Hepatocyte (in vitro differentiated cells): ENCODE measurements around the gene COX15. TPM values are rescaled to one million over a fixed set of nuclear protein-coding genes. Genes with fewer than 3 reads are reported as not detected.
A peak's percentile ranks its signal among the peaks of the same experiment; 100 is the strongest.

Experiments
- DNase-seq: peaks from one replicate; pipeline ENCODE4 v3.0.0-alpha.2; 2016; ENCODE audit warnings: low spot score
- H2AFZ ChIP-seq: fragments of 200-600 bp; sonication (generic); 2 replicates; pipeline ENCODE4 v1.6.0; 2016; ENCODE audit warnings: antibody characterized with exemption, mild to moderate bottlenecking
- H3K27ac ChIP-seq: fragments of 200-600 bp; sonication (generic); 2 replicates; pipeline ENCODE4 v1.5.1; 2016; ENCODE audit warnings: mild to moderate bottlenecking
- H3K27me3 ChIP-seq: fragments of 200-600 bp; sonication (generic); 2 replicates; pipeline ENCODE4 v1.6.1; 2016
- H3K36me3 ChIP-seq: fragments of 200-600 bp; sonication (generic); replicated peaks from 2 replicates; pipeline ENCODE4 v1.5.1; 2016; ENCODE audit warnings: low read depth; ENCODE audit not compliant: insufficient read depth
- H3K4me1 ChIP-seq: fragments of 200-600 bp; sonication (generic); 2 replicates; pipeline ENCODE4 v1.5.1; 2016; ENCODE audit warnings: mild to moderate bottlenecking, moderate library complexity; ENCODE audit not compliant: insufficient read depth
- H3K4me2 ChIP-seq: fragments of 200-600 bp; sonication (generic); 2 replicates; pipeline ENCODE4 v1.6.0; 2016
- H3K4me3 ChIP-seq: fragments of 200-600 bp; sonication (generic); 2 replicates; pipeline ENCODE4 v1.5.1; 2016; ENCODE audit warnings: mild to moderate bottlenecking
- H3K79me2 ChIP-seq: fragments of 200-600 bp; sonication (generic); 2 replicates; pipeline ENCODE4 v1.6.0; 2017; ENCODE audit warnings: mild to moderate bottlenecking
- H3K9me2 ChIP-seq: fragments of 200-600 bp; sonication (generic); replicated peaks from 2 replicates; pipeline ENCODE4 v1.6.0; 2017; ENCODE audit warnings: mild to moderate bottlenecking; ENCODE audit not compliant: insufficient read depth
- H3K9me3 ChIP-seq: fragments of 200-600 bp; sonication (generic); 2 replicates; pipeline ENCODE4 v1.5.1; 2016; ENCODE audit warnings: low read depth, mild to moderate bottlenecking
- H4K20me1 ChIP-seq: fragments of 200-600 bp; sonication (generic); 2 replicates; pipeline ENCODE4 v1.6.0; 2016; ENCODE audit warnings: mild to moderate bottlenecking; ENCODE audit not compliant: insufficient read depth, poor library complexity, severe bottlenecking
- CTCF ChIP-seq: fragments of 200-600 bp; sonication (generic); IDR thresholded peaks from 2 replicates; pipeline ENCODE4 v1.5.1; 2016; ENCODE audit warnings: antibody characterized with exemption, mild to moderate bottlenecking; ENCODE audit not compliant: poor library complexity
- EZH2 ChIP-seq: fragments of 200-600 bp; sonication (generic); IDR thresholded peaks from 2 replicates; pipeline ENCODE4 v1.6.1; 2016; ENCODE audit warnings: antibody characterized with exemption, mild to moderate bottlenecking, borderline replicate concordance
- EZH2phosphoT487 ChIP-seq: fragments of 200-600 bp; sonication (generic); IDR thresholded peaks from one replicate; pipeline ENCODE4 v1.6.1; 2018; ENCODE audit warnings: antibody characterized with exemption, mild to moderate bottlenecking, low read depth, moderate library complexity; ENCODE audit not compliant: unreplicated experiment, severe bottlenecking
- WGBS: methylation state at CpG from one replicate; pipeline ENCODE4 v1.1.6; 2016; ENCODE audit warnings: low lambda C conversion rate; ENCODE audit errors: missing lambda C conversion rate; 5-methylcytosine and 5-hydroxymethylcytosine counted together
- polyA plus RNA-seq: library from polyadenylated mRNA; unstranded; fragments of >200 nt; fragmentation: Nextera tagmentation; extraction: Ambion mirVana; gene quantifications from 2 replicates; pipeline ENCODE4 v1.2.1, GENCODE V29; 2016
- total RNA-seq: library from RNA; depleted of rRNA; stranded (reverse); fragments of >200 nt; gene quantifications from 2 replicates; pipeline ENCODE4 v1.2.3, GENCODE V29; 2014

COX15 gene
- total RNA-seq (30.5 and 42.0 TPM in 2 replicates), polyA plus RNA-seq (26.8 and 28.5 TPM in 2 replicates)

GRCh38 chr10:99732033-99732842 is at the start of gene COX15, which contains the start of gene CUTC:
Gene COX15, minus strand, starts transcription at chr10:99732127. Its CDS starts 78 bp downstream, at chr10:99732049.
Gene CUTC, plus strand, starts transcription at chr10:99732234. Its CDS starts 115 bp downstream, at chr10:99732349.
- Histone ChIP-seq H3K9me3 (no peaks in the 10 kb centered on the region), H3K9me2 (no peaks in the 10 kb centered on the region), H3K36me3 (no peaks in the 10 kb centered on the region), H3K4me1 (peaks cover 9% of the 10 kb centered on the region), H3K27ac (peak within 1 kb of the TSS; percentile 95), H2AFZ (peak within 1 kb of the TSS; percentile 84), H4K20me1 (no peaks in the 10 kb centered on the region), H3K27me3 (no peaks in the 10 kb centered on the region), H3K4me3 (peak within 1 kb of the TSS; percentile 86), H3K79me2 (peaks cover 26% of the 10 kb centered on the region), H3K4me2 (peak within 1 kb of the TSS; percentile 82)
- peak; percentile 99 for DNase-seq
- WGBS: under 1% methylated on average over 60 of the region's 73 CpGs
- TF ChIP-seq EZH2phosphoT487 (no peak), CTCF (peak; percentile 35)

- Histone ChIP-seq H3K79me2 (peaks cover 11% of the 10 kb centered on the region), H3K36me3 (no peaks in the 10 kb centered on the region), H3K9me3 (no peaks in the 10 kb centered on the region), H2AFZ (peak overlapping the region; percentile 31), H3K9me2 (no peaks in the 10 kb centered on the region), H3K27me3 (no peaks in the 10 kb centered on the region), H3K4me2 (peak overlapping the region; percentile 70), H4K20me1 (no peaks in the 10 kb centered on the region), H3K4me3 (no peak overlapping the region), H3K27ac (peak overlapping the region; percentile 98), H3K4me1 (peaks cover 57% of the 10 kb centered on the region)
- peak; percentile 69 for DNase-seq
- 16% methylated on average over 4 of the region's 4 CpGs for WGBS
- TF ChIP-seq EZH2phosphoT487 (no peak), CTCF (no peak), EZH2 (no peak)
Measured at GRCh38 chr10:99779335-99779734, 47.4 kb upstream of the COX15 start.

DNA sequence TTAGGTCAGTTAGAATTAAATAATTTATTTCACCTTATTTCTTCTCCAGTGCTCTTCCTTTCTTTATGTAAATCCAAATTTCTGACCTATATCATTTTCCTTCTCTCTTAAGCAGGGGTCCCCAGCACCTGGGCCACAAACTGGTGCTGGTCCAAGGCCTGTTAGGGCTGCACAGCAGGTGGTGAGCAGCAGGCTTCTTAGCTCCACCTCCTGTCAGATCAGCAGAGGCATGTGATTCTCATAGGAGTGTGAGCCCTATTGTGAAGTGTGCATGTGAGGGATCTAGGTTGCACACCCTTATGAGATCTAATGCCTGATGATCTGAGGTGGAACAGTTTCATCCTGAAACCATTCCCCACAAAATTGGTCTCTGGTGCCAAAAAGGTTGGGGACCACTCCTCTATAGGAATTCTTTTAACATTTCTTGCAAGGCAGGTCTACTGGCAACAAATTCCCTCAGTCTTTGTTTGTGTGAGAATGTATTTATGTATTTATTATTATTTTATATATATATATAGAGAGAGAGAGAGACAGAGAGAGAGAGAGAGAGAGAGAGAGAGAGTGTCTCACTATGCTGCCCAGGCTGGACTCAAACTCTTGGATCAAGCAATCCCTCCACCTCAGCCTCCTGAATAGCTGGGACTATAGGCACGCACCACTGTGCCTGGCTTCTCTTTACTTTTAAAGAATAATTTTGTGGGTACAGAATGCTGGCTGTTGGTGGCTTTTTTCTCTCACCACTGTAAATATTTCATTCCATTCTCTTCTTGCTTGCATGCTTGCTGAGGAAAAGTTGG is 46.2 kb upstream of the COX15 start:
- peak; percentile 19 for DNase-seq
- H3K4me3 ChIP-seq: no peak overlapping the region
- H3K27ac ChIP-seq: peak overlapping the region; percentile 98
- no peaks in the 10 kb centered on the region for H3K9me3 ChIP-seq
- H3K27me3 ChIP-seq: no peaks in the 10 kb centered on the region
- H3K79me2 ChIP-seq: no peaks in the 10 kb centered on the region
- 85% methylated on average over 1 of the region's 1 CpG for WGBS
- H3K4me2 ChIP-seq: no peak overlapping the region
- no peak overlapping the region for H2AFZ ChIP-seq
- no peaks in the 10 kb centered on the region for H4K20me1 ChIP-seq
- no peaks in the 10 kb centered on the region for H3K36me3 ChIP-seq
- no peak for TF ChIP-seq EZH2
- H3K4me1 ChIP-seq: peaks cover 54% of the 10 kb centered on the region
- H3K9me2 ChIP-seq: no peaks in the 10 kb centered on the region

- Histone ChIP-seq H3K36me3 (no peaks in the 10 kb centered on the region), H3K4me1 (peaks cover 51% of the 10 kb centered on the region), H3K27me3 (no peaks in the 10 kb centered on the region), H3K27ac (peak overlapping the region; percentile 56), H3K4me3 (no peak overlapping the region), H3K79me2 (no peaks in the 10 kb centered on the region), H3K9me3 (no peaks in the 10 kb centered on the region), H2AFZ (no peak overlapping the region), H3K4me2 (peak overlapping the region; percentile 27), H4K20me1 (no peaks in the 10 kb centered on the region), H3K9me2 (no peaks in the 10 kb centered on the region)
- DNase-seq: peak; percentile 28
- TF ChIP-seq EZH2phosphoT487 (no peak), CTCF (no peak), EZH2 (no peak)
Measured at GRCh38 chr10:99775850-99776249, 43.9 kb upstream of the COX15 start.
